Endothelial cell of umbilical vein (primary cell): ENCODE data around the gene ELOB.

Experiments
- CTCF ChIP-seq, 2 donors: IDR thresholded peaks; 1 replicate in 1 of 2; 2 replicates in 1 of 2; pipeline ENCODE4 v1.5.1; 2011; ENCODE audit warnings: low read length in 2 of 2, mild to moderate bottlenecking in 2 of 2, moderate library complexity in 2 of 2, control low read depth in 1 of 2, inconsistent platforms in 1 of 2, low read depth in 1 of 2; ENCODE audit not compliant: insufficient read depth in 1 of 2; ENCODE audit errors: extremely low read depth in 1 of 2
- POLR2A ChIP-seq: IDR thresholded peaks from 2 replicates; pipeline ENCODE4 v1.6.1; 2012; ENCODE audit warnings: low read depth, mild to moderate bottlenecking, control low read depth, low read length

- TF ChIP-seq POLR2A: no peak
- TF ChIP-seq CTCF (IDR thresholded peaks at IDR 0.05; ENCODE audit: extremely low read depth in 1 of 2, insufficient read depth in 1 of 2, low read depth in 1 of 2, low read length in 2 of 2): no peak
Observed at GRCh38 chr16:2763173-2763572, 13.9 kb downstream of the ELOB start.
